ENCODE measurements around the gene CD99L2. TPM values are rescaled to one million over a fixed set of nuclear protein-coding genes. Genes with fewer than 3 reads are reported as not detected.

The CD99L2 gene
- total RNA-seq, 1 experiment from 2014 or later = 19.0 TPM

GRCh38 chrX:150806827-150807226, 91.6 kb downstream of the CD99L2 start:
- no peak for DNase-seq (ENCODE audit: low read depth)

- DNase-seq (ENCODE audit: low read depth) = no peak
Measured at GRCh38 chrX:150805736-150806135, 92.7 kb downstream of the CD99L2 start.

GRCh38 chrX:150792949-150793527, 105.4 kb downstream of the CD99L2 start:
- no peak for DNase-seq (ENCODE audit: low read depth)

GRCh38 chrX:150790021-150790420, 108.4 kb downstream of the CD99L2 start:
- DNase-seq (ENCODE audit: low read depth) = no peak

- no peak for DNase-seq (ENCODE audit: low read depth)
Measured at GRCh38 chrX:150781677-150782076, 116.8 kb downstream of the CD99L2 start.

GRCh38 chrX:150779385-150779784, 119.1 kb downstream of the CD99L2 start:
- DNase-seq (ENCODE audit: low read depth) = no peak

GRCh38 chrX:150777328-150777992, 121.0 kb downstream of the CD99L2 start:
- no peak for DNase-seq (ENCODE audit: low read depth)

GRCh38 chrX:150775569-150776350, 122.7 kb downstream of the CD99L2 start:
- DNase-seq (ENCODE audit: low read depth) = no peak

- no peak for DNase-seq (ENCODE audit: low read depth)
Measured at GRCh38 chrX:150774798-150775568, 123.5 kb downstream of the CD99L2 start.

- no peak for DNase-seq (ENCODE audit: low read depth)
Measured at GRCh38 chrX:150773634-150774033, 124.8 kb downstream of the CD99L2 start.

- no peak for DNase-seq (ENCODE audit: low read depth)
Measured at GRCh38 chrX:150773117-150773516, 125.4 kb downstream of the CD99L2 start.

GRCh38 chrX:150772150-150772970, 126.1 kb downstream of the CD99L2 start:
- peak; percentile 63 for DNase-seq (ENCODE audit: low read depth)

GRCh38 chrX:150771116-150771515, 127.4 kb downstream of the CD99L2 start:
- no peak for DNase-seq (ENCODE audit: low read depth)

GRCh38 chrX:150770623-150771022, 127.8 kb downstream of the CD99L2 start:
- no peak for DNase-seq (ENCODE audit: low read depth)

GRCh38 chrX:150769408-150769807, 129.1 kb downstream of the CD99L2 start:
- DNase-seq (ENCODE audit: low read depth) = no peak

- no peak for DNase-seq (ENCODE audit: low read depth)
Measured at GRCh38 chrX:150768580-150769190, 129.8 kb downstream of the CD99L2 start.

GRCh38 chrX:150768132-150768485, 130.4 kb downstream of the CD99L2 start:
- DNase-seq (ENCODE audit: low read depth) = no peak

- peak; percentile 76 for DNase-seq (ENCODE audit: low read depth)
Measured at GRCh38 chrX:150767475-150768131, 130.9 kb downstream of the CD99L2 start.

GRCh38 chrX:150767045-150767395, 131.4 kb downstream of the CD99L2 start:
- no peak for DNase-seq (ENCODE audit: low read depth)
